DMS53 treated with DMSO at 0.1 percent for 48 hours (cell line): ENCODE data around the gene TLX2.

Source experiments
- DNase-seq: peaks from one replicate; lab custom pipeline; 2025; ENCODE audit not compliant: unreplicated experiment; lab: John Stamatoyannopoulos, UW

Gene TLX2

GRCh38 chr2:74511104-74511989 is 2.9 kb upstream of the TLX2 start:
- DNase-seq = no peak

- DNase-seq = no peak
Observed at GRCh38 chr2:74512744-74513604, 1.3 kb upstream of the TLX2 start.

GRCh38 chr2:74513605-74514367 is 464 bp upstream of the TLX2 start:
- DNase-seq = no peak

GRCh38 chr2:74515271-74515980 is 1.2 kb downstream of the TLX2 start:
- no peak for DNase-seq

- peak; percentile 52 for DNase-seq
Observed at GRCh38 chr2:74515981-74516633, 1.9 kb downstream of the TLX2 start.

GRCh38 chr2:74516650-74517049 is 2.4 kb downstream of the TLX2 start:
- no peak for DNase-seq

- no peak for DNase-seq
Observed at GRCh38 chr2:74522516-74522915, 8.3 kb downstream of the TLX2 start.

- DNase-seq = no peak
Observed at GRCh38 chr2:74524005-74524404, 9.8 kb downstream of the TLX2 start.

GRCh38 chr2:74524955-74525716 is 10.9 kb downstream of the TLX2 start:
- DNase-seq = no peak

GRCh38 chr2:74525717-74526648 is 11.7 kb downstream of the TLX2 start, which contains the start of gene DQX1:
TSS of gene DQX1 (minus strand) at chr2:74526231. CDS start at chr2:74525729, 502 bp downstream.
- DNase-seq = peak; percentile 18

GRCh38 chr2:74526649-74527230 is 12.5 kb downstream of the TLX2 start:
- DNase-seq = no peak

GRCh38 chr2:74527741-74528140 is 13.5 kb downstream of the TLX2 start:
- DNase-seq = no peak

GRCh38 chr2:74528600-74529356 is 14.5 kb downstream of the TLX2 start:
- DNase-seq = no peak

- DNase-seq = peak; percentile 98
Observed at GRCh38 chr2:74529357-74530238, 15.3 kb downstream of the TLX2 start, which contains the start of the genes AUP1 and HTRA2. TSS of gene AUP1 (minus strand) at chr2:74529706. CDS start at chr2:74529629, 77 bp downstream. TSS of gene HTRA2 (plus strand) at chr2:74529933. CDS start at chr2:74530007, 74 bp downstream.

GRCh38 chr2:74530239-74531187 is 16.3 kb downstream of the TLX2 start:
- peak; percentile 18 for DNase-seq
